Calu3 (cell line): ENCODE results near the gene RPS16. TPM values are rescaled to one million over a fixed set of nuclear protein-coding genes. Genes with fewer than 3 reads are reported as not detected.

Source experiments
- BruUV-seq: library from RNA; stranded (reverse); fragments of 400-500 nt; replicated peaks from 2 replicates; lab custom pipeline; 2021; lab: Mats Ljungman, UMichigan
- CTCF ChIA-PET: fragments of 300-600 bp; sonication (Branson Sonifier 250); formaldehyde crosslinking; loops from one replicate; lab custom pipeline; 2022; ENCODE audit warnings: antibody characterized with exemption; lab: Charles Lee
- DNase-seq: peaks from one replicate; pipeline ENCODE4 v3.0.0; 2022
- H3K27ac Mint-ChIP-seq: one replicate; pipeline ENCODE4 v1.8.0; 2022; ENCODE audit warnings: mixed read lengths; ENCODE audit not compliant: unreplicated experiment
- H3K27me3 Mint-ChIP-seq: one replicate; pipeline ENCODE4 v1.8.0; 2022; ENCODE audit warnings: mixed read lengths; ENCODE audit not compliant: unreplicated experiment
- H3K36me3 Mint-ChIP-seq: one replicate; pipeline ENCODE4 v1.8.0; 2022; ENCODE audit warnings: mild to moderate bottlenecking, moderate library complexity, mixed read lengths; ENCODE audit not compliant: insufficient read depth, unreplicated experiment
- H3K4me1 Mint-ChIP-seq: one replicate; pipeline ENCODE4 v1.8.0; 2022; ENCODE audit warnings: mild to moderate bottlenecking, low read depth, mixed read lengths; ENCODE audit not compliant: unreplicated experiment
- H3K4me3 Mint-ChIP-seq: one replicate; pipeline ENCODE4 v1.8.0; 2022; ENCODE audit warnings: mild to moderate bottlenecking, low read depth, moderate library complexity, mixed read lengths; ENCODE audit not compliant: unreplicated experiment
- H3K9me3 Mint-ChIP-seq: one replicate; pipeline ENCODE4 v1.8.0; 2022; ENCODE audit warnings: low read depth, mixed read lengths; ENCODE audit not compliant: unreplicated experiment
- intact Hi-C: fragments of 100-400 bp; cut with micrococcal nuclease; formaldehyde crosslinking; loops from one replicate; pipeline ENCODE4 v1.10.0; 2022; ENCODE audit not compliant: unreplicated experiment
- total RNA-seq: library from RNA; stranded (reverse); gene quantifications from 2 replicates; pipeline ENCODE4 v1.2.3, GENCODE V29; 2022
- TF ChIP-seq, protein P1 (sequence below): fragments of 200-600 bp; IDR thresholded peaks from one replicate; pipeline ENCODE4 v1.8.0; 2022; ENCODE audit warnings: antibody characterized with exemption; ENCODE audit not compliant: unreplicated experiment

Gene RPS16
- total RNA-seq, 1 experiment from 2014 or later = 1,929 TPM

DNA sequence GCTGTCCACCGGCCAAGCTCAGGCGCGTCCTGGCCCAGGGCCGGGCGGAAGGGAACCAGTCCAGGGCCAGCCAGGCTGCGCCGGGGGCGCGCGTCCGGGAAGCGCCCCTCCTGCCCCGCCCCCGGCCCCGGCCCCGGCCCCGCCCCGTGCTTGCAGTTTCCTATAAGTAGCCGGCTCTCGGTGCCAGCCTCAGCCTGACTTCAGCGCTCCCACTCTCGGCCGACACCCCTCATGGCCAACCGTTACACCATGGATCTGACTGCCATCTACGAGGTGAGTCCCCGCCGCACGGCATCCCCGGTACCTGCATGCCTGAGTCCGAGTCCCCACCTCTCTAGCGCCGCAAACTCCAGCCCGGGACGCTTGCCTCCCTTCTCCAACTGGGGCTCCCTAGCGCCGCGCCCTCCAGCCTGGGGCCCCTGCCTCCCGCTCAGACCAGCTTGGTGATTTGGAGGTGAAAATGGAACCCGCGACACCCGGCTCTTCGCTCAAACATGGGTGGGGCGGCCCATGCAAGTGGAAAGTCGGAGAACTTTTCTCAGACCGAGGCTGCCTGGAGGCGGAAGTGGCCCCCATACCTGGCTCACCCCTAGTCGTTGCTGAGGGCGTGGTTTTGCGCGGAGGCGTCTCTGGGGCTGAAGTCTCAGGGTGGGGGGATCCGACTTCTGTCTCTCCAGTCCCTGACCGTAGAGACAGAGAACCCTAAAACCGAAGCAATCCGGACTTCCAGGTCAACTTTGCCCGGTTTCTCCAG is 28.9 kb downstream of the RPS16 start, which contains the start of gene ZFP36:
TSS of gene ZFP36 (plus strand) at position 192 of the 754 bp plus-strand sequence. CDS start at position 250, 58 bp downstream.
- Mint-ChIP-seq H3K27me3 (no peaks in the 10 kb centered on the region), H3K9me3 (no peaks in the 10 kb centered on the region), H3K27ac (peak within 1 kb of the TSS; percentile 94), H3K36me3 (peaks cover 100% of the 10 kb centered on the region), H3K4me1 (peaks cover 64% of the 10 kb centered on the region), H3K4me3 (peak within 1 kb of the TSS; percentile 77)
- TF ChIP-seq, protein P1, sequence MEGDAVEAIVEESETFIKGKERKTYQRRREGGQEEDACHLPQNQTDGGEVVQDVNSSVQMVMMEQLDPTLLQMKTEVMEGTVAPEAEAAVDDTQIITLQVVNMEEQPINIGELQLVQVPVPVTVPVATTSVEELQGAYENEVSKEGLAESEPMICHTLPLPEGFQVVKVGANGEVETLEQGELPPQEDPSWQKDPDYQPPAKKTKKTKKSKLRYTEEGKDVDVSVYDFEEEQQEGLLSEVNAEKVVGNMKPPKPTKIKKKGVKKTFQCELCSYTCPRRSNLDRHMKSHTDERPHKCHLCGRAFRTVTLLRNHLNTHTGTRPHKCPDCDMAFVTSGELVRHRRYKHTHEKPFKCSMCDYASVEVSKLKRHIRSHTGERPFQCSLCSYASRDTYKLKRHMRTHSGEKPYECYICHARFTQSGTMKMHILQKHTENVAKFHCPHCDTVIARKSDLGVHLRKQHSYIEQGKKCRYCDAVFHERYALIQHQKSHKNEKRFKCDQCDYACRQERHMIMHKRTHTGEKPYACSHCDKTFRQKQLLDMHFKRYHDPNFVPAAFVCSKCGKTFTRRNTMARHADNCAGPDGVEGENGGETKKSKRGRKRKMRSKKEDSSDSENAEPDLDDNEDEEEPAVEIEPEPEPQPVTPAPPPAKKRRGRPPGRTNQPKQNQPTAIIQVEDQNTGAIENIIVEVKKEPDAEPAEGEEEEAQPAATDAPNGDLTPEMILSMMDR = no peak
- peak; percentile 92 for DNase-seq
- CTCF ChIA-PET = interaction anchor here (2.4 kb wide), 1 partner anchor 9 kb away, joined by 11 read pairs; no protein-coding TSS in a partner anchor
- intact Hi-C loops = no loop called here
- BruUV-seq = TSS peak; percentile 52

- Mint-ChIP-seq H3K9me3 (no peaks in the 10 kb centered on the region), H3K27ac (peak overlapping the region; percentile 94), H3K4me1 (peaks cover 64% of the 10 kb centered on the region), H3K4me3 (peak overlapping the region; percentile 77), H3K36me3 (peaks cover 100% of the 10 kb centered on the region), H3K27me3 (no peaks in the 10 kb centered on the region)
- TF ChIP-seq, protein P1 = no peak
- intact Hi-C loops = no loop called here
- DNase-seq = no peak
- no TSS peak for BruUV-seq
- CTCF ChIA-PET = interaction anchor here (2.4 kb wide), 1 partner anchor 8 kb away, joined by 11 read pairs; no protein-coding TSS in a partner anchor
Measured at GRCh38 chr19:39405958-39406655, 29.6 kb downstream of the RPS16 start.

DNA sequence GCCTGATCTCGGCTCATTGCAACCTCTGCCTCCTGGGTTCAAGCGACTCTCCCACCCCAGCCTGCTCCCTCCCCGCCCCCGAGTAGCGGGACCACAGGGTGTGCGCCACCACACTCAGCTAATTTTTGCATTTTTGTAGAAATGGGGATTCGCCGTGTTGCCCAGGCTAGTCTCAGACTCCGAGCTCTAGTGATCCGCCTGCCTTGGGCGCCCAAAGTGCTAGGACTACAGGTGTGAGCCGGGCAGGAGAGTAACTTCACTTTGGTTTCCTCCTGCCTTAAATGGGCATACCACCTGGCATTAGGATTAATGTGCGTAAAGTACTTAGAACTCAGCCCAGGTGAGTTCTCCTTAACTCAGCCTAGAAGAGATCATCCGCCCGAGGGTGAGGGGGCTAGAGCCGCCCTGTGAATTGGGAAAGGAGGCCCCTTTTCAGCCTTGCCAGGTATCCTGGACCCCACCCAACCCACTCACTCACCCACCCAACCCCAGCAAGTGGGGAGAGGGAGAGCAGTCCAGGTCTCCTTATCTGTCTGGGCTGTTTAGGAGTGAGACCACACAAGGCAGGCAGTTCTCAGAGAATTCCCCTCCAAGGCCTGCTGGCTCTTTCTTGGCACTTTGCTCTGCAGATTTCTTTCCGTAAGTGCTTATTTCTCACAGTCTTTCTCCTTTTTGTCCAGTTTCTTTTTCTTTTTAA is 30.3 kb downstream of the RPS16 start:
- H3K27ac Mint-ChIP-seq = peak overlapping the region; percentile 94
- BruUV-seq = no TSS peak
- H3K4me1 Mint-ChIP-seq = peaks cover 63% of the 10 kb centered on the region
- TF ChIP-seq, protein P1 = no peak
- intact Hi-C loops = no loop called here
- no peaks in the 10 kb centered on the region for H3K9me3 Mint-ChIP-seq
- CTCF ChIA-PET = interaction anchor here (0.7 kb wide), 1 partner anchor 63 kb away, joined by 3 read pairs; no protein-coding TSS in a partner anchor
- no peaks in the 10 kb centered on the region for H3K27me3 Mint-ChIP-seq
- no peak for DNase-seq
- peak overlapping the region; percentile 19 for H3K4me3 Mint-ChIP-seq
- peaks cover 98% of the 10 kb centered on the region for H3K36me3 Mint-ChIP-seq
